ENCODE data around the gene PPARA.

DNA sequence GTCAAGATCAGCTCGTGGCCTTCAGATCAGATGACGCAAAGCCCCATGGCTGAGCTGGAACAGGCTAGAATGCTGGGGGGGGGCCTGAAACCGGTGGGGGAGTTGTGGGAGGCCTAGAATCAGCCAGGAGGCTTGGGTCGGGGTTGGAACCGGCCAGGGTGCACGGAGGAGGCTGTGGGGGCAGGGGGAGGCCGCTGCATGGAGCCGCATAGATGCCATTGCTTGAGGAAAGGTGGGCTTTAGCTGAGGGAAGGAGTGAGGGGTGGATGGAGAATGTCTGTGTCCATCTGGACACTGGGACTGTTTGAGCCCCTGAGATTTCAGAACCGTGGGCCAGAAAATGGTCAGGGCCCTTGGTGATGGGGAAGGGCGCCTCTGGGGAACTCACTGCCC lies 74.6 kb downstream of the PPARA start:
- TF ChIP-seq, protein P1, sequence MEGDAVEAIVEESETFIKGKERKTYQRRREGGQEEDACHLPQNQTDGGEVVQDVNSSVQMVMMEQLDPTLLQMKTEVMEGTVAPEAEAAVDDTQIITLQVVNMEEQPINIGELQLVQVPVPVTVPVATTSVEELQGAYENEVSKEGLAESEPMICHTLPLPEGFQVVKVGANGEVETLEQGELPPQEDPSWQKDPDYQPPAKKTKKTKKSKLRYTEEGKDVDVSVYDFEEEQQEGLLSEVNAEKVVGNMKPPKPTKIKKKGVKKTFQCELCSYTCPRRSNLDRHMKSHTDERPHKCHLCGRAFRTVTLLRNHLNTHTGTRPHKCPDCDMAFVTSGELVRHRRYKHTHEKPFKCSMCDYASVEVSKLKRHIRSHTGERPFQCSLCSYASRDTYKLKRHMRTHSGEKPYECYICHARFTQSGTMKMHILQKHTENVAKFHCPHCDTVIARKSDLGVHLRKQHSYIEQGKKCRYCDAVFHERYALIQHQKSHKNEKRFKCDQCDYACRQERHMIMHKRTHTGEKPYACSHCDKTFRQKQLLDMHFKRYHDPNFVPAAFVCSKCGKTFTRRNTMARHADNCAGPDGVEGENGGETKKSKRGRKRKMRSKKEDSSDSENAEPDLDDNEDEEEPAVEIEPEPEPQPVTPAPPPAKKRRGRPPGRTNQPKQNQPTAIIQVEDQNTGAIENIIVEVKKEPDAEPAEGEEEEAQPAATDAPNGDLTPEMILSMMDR (IDR thresholded peaks at IDR 0.05), result no peak
- no peak for TF ChIP-seq POLR2A (IDR thresholded peaks at IDR 0.05)
